Progenitor cell of endocrine pancreas (in vitro differentiated cells): ENCODE data around the gene UBC. TPM values are rescaled to one million over a fixed set of nuclear protein-coding genes. Genes with fewer than 3 reads are reported as not detected.

ENCODE experiments used
- DNase-seq: peaks from one replicate; pipeline ENCODE4 v3.0.0; 2021; ENCODE audit warnings: low spot score; ENCODE audit not compliant: unreplicated experiment
- H3K27ac Mint-ChIP-seq: 2 replicates; pipeline ENCODE4 v1.8.0; 2021; ENCODE audit warnings: mild to moderate bottlenecking, moderate library complexity, mixed read lengths
- H3K27me3 Mint-ChIP-seq: 2 replicates; pipeline ENCODE4 v1.8.0; 2021; ENCODE audit warnings: mixed read lengths
- H3K36me3 Mint-ChIP-seq: 2 replicates; pipeline ENCODE4 v1.8.0; 2022; ENCODE audit warnings: mixed read lengths; ENCODE audit not compliant: insufficient read depth
- H3K4me1 Mint-ChIP-seq: 2 replicates; pipeline ENCODE4 v1.8.0; 2021; ENCODE audit warnings: low read depth, mixed read lengths
- H3K4me3 Mint-ChIP-seq: 2 replicates; pipeline ENCODE4 v1.8.0; 2021; ENCODE audit warnings: low read depth, mild to moderate bottlenecking, moderate library complexity, mixed read lengths
- H3K9me3 Mint-ChIP-seq: 2 replicates; pipeline ENCODE4 v1.8.0; 2021; ENCODE audit warnings: low read depth, mixed read lengths
- total RNA-seq: library from RNA; stranded (reverse); gene quantifications from 2 replicates; pipeline ENCODE4 v1.2.1, GENCODE V29; 2021
- TF ChIP-seq, protein P1 (sequence below): fragments of 200-600 bp; sonication (generic); IDR thresholded peaks from one replicate; pipeline ENCODE4 v1.5.0; 2021; ENCODE audit warnings: antibody characterized with exemption, mild to moderate bottlenecking; ENCODE audit not compliant: unreplicated experiment

The UBC gene
- total RNA-seq, 1 donor from 2014 or later: 645 TPM

DNA sequence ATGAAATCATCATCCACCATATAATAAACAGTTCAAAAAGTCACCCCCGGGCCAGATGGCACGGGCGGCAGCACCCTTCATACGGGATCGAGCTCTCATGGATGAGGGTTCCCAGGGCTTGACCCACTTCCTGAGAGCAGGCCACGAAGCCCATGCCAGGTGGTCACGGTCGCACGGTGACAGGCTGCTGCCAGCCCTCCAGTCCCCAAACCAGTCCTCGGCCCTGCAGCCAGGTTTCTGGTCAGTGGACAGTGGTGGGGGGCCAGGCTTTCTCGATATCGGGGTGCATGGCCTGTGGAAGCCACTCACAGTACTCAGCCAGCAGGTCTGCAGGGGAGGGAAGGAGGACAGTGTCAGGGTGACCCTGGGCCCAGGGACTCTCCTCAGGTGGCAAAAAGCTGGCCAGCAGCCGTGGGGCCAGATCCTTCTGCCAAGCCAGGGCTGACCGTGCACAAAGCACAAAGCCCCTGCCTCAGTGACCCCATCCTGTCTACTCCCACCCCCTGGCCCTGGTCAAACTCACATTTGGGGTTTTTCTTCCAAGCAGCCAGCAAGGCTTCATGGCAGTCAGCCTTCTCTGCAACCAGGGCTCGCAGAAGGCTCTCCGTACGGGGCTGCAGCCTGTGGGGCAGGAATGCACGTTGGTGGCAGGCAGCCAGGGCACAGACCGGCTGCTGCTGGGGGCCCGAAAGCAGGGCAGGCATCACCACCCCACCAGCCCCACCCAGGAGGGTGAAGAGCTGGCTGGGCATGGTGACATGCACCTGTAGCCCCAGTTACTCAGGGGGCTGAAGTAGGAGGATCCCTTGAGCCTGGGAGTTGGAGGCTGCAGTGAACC, 33.3 kb upstream of the UBC start:
- H3K27me3 Mint-ChIP-seq: no peaks in the 10 kb centered on the region
- H3K4me3 Mint-ChIP-seq: no peak overlapping the region
- no peak overlapping the region for H3K27ac Mint-ChIP-seq
- H3K9me3 Mint-ChIP-seq: no peaks in the 10 kb centered on the region
- H3K4me1 Mint-ChIP-seq: no peaks in the 10 kb centered on the region
- peaks cover 10% of the 10 kb centered on the region for H3K36me3 Mint-ChIP-seq
- DNase-seq: no peak
- TF ChIP-seq, protein P1, sequence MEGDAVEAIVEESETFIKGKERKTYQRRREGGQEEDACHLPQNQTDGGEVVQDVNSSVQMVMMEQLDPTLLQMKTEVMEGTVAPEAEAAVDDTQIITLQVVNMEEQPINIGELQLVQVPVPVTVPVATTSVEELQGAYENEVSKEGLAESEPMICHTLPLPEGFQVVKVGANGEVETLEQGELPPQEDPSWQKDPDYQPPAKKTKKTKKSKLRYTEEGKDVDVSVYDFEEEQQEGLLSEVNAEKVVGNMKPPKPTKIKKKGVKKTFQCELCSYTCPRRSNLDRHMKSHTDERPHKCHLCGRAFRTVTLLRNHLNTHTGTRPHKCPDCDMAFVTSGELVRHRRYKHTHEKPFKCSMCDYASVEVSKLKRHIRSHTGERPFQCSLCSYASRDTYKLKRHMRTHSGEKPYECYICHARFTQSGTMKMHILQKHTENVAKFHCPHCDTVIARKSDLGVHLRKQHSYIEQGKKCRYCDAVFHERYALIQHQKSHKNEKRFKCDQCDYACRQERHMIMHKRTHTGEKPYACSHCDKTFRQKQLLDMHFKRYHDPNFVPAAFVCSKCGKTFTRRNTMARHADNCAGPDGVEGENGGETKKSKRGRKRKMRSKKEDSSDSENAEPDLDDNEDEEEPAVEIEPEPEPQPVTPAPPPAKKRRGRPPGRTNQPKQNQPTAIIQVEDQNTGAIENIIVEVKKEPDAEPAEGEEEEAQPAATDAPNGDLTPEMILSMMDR: no peak

DNA sequence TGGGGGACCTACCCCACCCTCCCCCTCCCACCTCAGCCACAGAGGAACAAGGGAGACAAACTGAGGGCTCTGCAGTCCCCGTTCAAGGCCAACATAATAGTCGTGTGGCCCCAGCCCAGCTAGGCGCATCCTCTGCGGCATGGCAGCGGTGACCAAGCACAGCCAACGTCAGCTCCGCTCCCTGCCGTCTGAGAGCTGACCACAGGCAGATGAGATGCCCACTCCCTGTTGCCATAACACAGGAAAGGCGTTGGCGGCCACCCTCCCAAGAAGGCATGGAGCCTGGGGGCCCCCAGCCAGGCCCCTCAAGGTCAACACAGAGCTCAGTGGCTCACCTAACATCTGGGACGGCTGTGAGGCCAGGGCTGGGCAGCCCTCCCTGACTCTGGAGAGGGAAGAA, 32.6 kb upstream of the UBC start:
- DNase-seq: no peak
- Mint-ChIP-seq H3K27ac (no peak overlapping the region), H3K27me3 (no peaks in the 10 kb centered on the region), H3K36me3 (peaks cover 10% of the 10 kb centered on the region), H3K4me1 (no peaks in the 10 kb centered on the region), H3K9me3 (no peaks in the 10 kb centered on the region), H3K4me3 (no peak overlapping the region)
- TF ChIP-seq, protein P1: no peak

DNA sequence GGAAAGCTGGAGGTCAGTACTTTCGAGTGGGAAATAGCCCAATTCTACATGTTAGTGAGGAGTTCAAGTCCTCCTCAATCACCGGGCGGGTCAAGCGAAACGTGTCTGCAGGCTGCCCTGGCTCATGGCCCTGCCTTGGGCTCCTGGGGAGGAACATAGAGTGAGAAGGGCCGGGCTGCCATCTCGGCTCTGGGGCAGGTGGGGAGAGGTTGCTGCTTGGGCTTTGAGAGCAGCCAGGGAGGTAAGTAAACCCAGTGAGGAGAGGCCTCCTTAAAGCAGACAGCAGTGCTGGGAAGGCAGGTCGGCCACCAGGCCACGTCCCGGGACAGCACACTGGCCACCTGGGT, 32.0 kb upstream of the UBC start:
- TF ChIP-seq, protein P1: no peak

DNA sequence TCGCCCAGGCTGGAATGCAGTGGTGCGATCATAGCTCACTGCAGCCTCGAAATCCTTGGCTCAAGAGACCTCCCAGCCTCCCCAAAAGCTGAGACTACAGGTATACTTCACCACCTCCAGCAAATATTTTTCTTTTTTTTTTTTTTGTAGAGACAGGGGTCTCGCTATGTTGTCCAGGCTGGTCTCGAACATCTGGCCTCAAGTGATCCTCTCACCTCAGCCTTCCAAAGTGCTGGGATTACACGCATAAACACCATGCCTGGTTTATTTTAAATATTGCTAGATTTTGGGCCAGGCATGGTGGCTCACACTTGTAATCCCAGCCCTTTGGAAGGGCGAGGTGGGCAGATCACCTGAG, 26.7 kb upstream of the UBC start:
- H3K27ac Mint-ChIP-seq: no peak overlapping the region
- no peaks in the 10 kb centered on the region for H3K9me3 Mint-ChIP-seq
- peaks cover 8% of the 10 kb centered on the region for H3K4me1 Mint-ChIP-seq
- no peaks in the 10 kb centered on the region for H3K27me3 Mint-ChIP-seq
- peaks cover 2% of the 10 kb centered on the region for H3K36me3 Mint-ChIP-seq
- DNase-seq: no peak
- TF ChIP-seq, protein P1: no peak
- H3K4me3 Mint-ChIP-seq: no peak overlapping the region

More for the DNA sequence above, 32.0 kb upstream of the UBC start:
- Mint-ChIP-seq H3K4me1 (no peaks in the 10 kb centered on the region), H3K4me3 (no peak overlapping the region), H3K27me3 (no peaks in the 10 kb centered on the region), H3K9me3 (no peaks in the 10 kb centered on the region), H3K36me3 (peaks cover 10% of the 10 kb centered on the region), H3K27ac (no peak overlapping the region)
- DNase-seq: no peak

DNA sequence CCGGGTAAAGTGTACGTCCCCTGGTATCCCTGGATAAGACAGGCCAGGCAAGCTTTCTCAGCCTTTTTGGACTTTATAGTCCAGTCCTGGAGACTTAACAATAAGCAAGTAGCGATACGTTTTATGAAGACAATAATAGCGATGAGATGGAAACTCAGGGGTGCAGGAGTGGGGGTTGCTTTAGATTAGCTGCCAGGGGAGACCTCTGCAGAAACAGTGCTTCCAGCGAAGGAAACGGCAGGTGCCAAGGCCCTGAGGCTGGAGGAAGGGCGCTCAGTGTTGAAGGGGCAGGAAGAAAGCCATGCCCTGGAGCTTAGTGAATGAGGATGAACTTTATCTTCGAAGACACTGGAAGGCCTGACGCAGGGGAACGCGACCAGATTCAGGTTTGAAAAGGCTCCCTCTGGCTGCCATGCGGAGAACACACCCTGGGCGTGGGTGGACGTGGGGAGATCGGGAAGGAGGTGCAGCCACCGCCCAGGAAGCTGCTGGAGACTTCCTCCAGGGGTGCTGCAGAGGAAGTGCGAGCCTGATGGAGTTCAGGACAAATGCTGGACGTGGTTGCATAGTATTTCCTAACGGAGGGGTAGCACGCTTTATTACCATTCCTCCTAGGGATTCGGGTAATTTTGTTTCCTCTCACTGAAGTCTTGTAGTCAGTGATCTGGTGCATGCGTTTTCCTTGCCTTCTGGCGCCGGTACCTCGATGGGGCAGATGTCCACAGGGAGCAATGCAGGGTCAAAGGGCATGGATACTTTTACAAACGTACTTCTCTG, 26.1 kb upstream of the UBC start:
- Mint-ChIP-seq H3K27me3 (no peaks in the 10 kb centered on the region), H3K36me3 (peaks cover 1% of the 10 kb centered on the region), H3K9me3 (no peaks in the 10 kb centered on the region), H3K4me3 (no peak overlapping the region), H3K4me1 (peaks cover 8% of the 10 kb centered on the region), H3K27ac (no peak overlapping the region)
- DNase-seq: peak; percentile 67
- TF ChIP-seq, protein P1: peak; percentile 75
